Loucy (cell line): ENCODE data around the gene SDHD.

Experiments used
- H2AFZ ChIP-seq: fragments of 200-600 bp; sonication (generic); 2 replicates; pipeline ENCODE4 v1.6.0; 2016; ENCODE audit warnings: antibody characterized with exemption, mild to moderate bottlenecking, low read length, moderate library complexity
- H3F3A ChIP-seq: fragments of 200-600 bp; 2 replicates; pipeline ENCODE4 v1.6.0; 2016; ENCODE audit warnings: antibody characterized with exemption, low read depth, mild to moderate bottlenecking
- H3K27me3 ChIP-seq: fragments of 200-600 bp; sonication (generic); 2 replicates; pipeline ENCODE4 v1.6.1; 2014; ENCODE audit warnings: low read length, mild to moderate bottlenecking; ENCODE audit not compliant: insufficient read depth, poor library complexity, severe bottlenecking
- H3K36me3 ChIP-seq: fragments of 200-600 bp; sonication (generic); 2 replicates; pipeline ENCODE4 v1.6.1; 2016; ENCODE audit warnings: low read length; ENCODE audit not compliant: insufficient read depth
- H3K4me1 ChIP-seq: fragments of 200-600 bp; sonication (generic); 2 replicates; pipeline ENCODE4 v1.5.1; 2014; ENCODE audit warnings: low read length, mild to moderate bottlenecking; ENCODE audit not compliant: insufficient read depth, poor library complexity, severe bottlenecking
- H3K4me2 ChIP-seq: fragments of 200-600 bp; sonication (generic); 2 replicates; pipeline ENCODE4 v1.6.0; 2014; ENCODE audit warnings: antibody characterized with exemption, low read length, low read depth, mild to moderate bottlenecking; ENCODE audit not compliant: poor library complexity, severe bottlenecking
- H3K4me3 ChIP-seq: fragments of 200-600 bp; sonication (generic); 2 replicates; pipeline ENCODE4 v1.5.1; 2014; ENCODE audit warnings: low read length, mild to moderate bottlenecking, mixed read lengths; ENCODE audit not compliant: poor library complexity, severe bottlenecking
- H3K79me2 ChIP-seq: fragments of 200-600 bp; sonication (generic); 2 replicates; pipeline ENCODE4 v1.6.1; 2014; ENCODE audit warnings: low read length; ENCODE audit not compliant: insufficient read depth
- H3K9ac ChIP-seq: fragments of 200-600 bp; sonication (generic); 2 replicates; pipeline ENCODE4 v1.6.0; 2014; ENCODE audit warnings: mild to moderate bottlenecking, low read depth, low read length, moderate library complexity; ENCODE audit not compliant: poor library complexity, severe bottlenecking
- H3K9me2 ChIP-seq: fragments of 200-600 bp; sonication (generic); replicated peaks from 2 replicates; pipeline ENCODE4 v1.6.1; 2016; ENCODE audit warnings: low read depth, low read length, mixed read lengths
- H3K9me3 ChIP-seq: fragments of 200-600 bp; sonication (generic); 2 replicates; pipeline ENCODE4 v1.6.1; 2014; ENCODE audit warnings: mild to moderate bottlenecking, antibody characterized with exemption, low read length, low read depth; ENCODE audit not compliant: insufficient read depth
- H4K20me1 ChIP-seq: fragments of 200-600 bp; sonication (generic); 2 replicates; pipeline ENCODE4 v1.6.0; 2014; ENCODE audit warnings: antibody characterized with exemption, low read length, mild to moderate bottlenecking; ENCODE audit not compliant: insufficient read depth, poor library complexity, severe bottlenecking
- CTCF ChIP-seq: fragments of 200-600 bp; sonication (generic); conservative IDR thresholded peaks from 2 replicates; pipeline ENCODE4 v1.5.1; 2014; ENCODE audit warnings: mild to moderate bottlenecking, antibody characterized with exemption, low read length
- EZH2phosphoT487 ChIP-seq: fragments of 200-600 bp; IDR thresholded peaks from 2 replicates; pipeline ENCODE4 v1.6.1; 2018; ENCODE audit warnings: antibody characterized with exemption, mild to moderate bottlenecking, moderate library complexity, borderline replicate concordance

SDHD gene

GRCh38 chr11:112057170-112057569 lies 29.5 kb upstream of the SDHD start:
- H3K27me3 ChIP-seq: no peaks in the 10 kb centered on the region
- no peaks in the 10 kb centered on the region for H3K9me3 ChIP-seq
- no peaks in the 10 kb centered on the region for H3K9me2 ChIP-seq
- no peaks in the 10 kb centered on the region for H4K20me1 ChIP-seq
- no peak overlapping the region for H2AFZ ChIP-seq
- H3K9ac ChIP-seq: no peak overlapping the region
- no peaks in the 10 kb centered on the region for H3K79me2 ChIP-seq
- H3K36me3 ChIP-seq: peaks cover 64% of the 10 kb centered on the region
- no peak overlapping the region for H3K4me3 ChIP-seq
- TF ChIP-seq CTCF (no peak), EZH2phosphoT487 (no peak)
- no peaks in the 10 kb centered on the region for H3F3A ChIP-seq
- H3K4me2 ChIP-seq: no peak overlapping the region
- H3K4me1 ChIP-seq: no peaks in the 10 kb centered on the region

- TF ChIP-seq CTCF (no peak), EZH2phosphoT487 (no peak)
- H3K9me3 ChIP-seq: no peaks in the 10 kb centered on the region
Measured at GRCh38 chr11:112058103-112058502, 28.6 kb upstream of the SDHD start.

GRCh38 chr11:112062923-112063322 lies 23.8 kb upstream of the SDHD start:
- H3K4me2 ChIP-seq: no peak overlapping the region

More at GRCh38 chr11:112058103-112058502, 28.6 kb upstream of the SDHD start:
- no peak overlapping the region for H3K4me2 ChIP-seq
- no peaks in the 10 kb centered on the region for H3K27me3 ChIP-seq
- peaks cover 67% of the 10 kb centered on the region; the same call in 1 of the 2 replicates for H3K36me3 ChIP-seq
- H3K9me2 ChIP-seq: no peaks in the 10 kb centered on the region
- H3K4me1 ChIP-seq: no peaks in the 10 kb centered on the region
- no peaks in the 10 kb centered on the region for H3F3A ChIP-seq
- H3K4me3 ChIP-seq: no peak overlapping the region
- H3K9ac ChIP-seq: no peak overlapping the region
- H3K79me2 ChIP-seq: no peaks in the 10 kb centered on the region
- no peaks in the 10 kb centered on the region for H4K20me1 ChIP-seq
- H2AFZ ChIP-seq: no peak overlapping the region

More at GRCh38 chr11:112062923-112063322, 23.8 kb upstream of the SDHD start:
- Histone ChIP-seq H3K9me2 (no peaks in the 10 kb centered on the region), H3K79me2 (no peaks in the 10 kb centered on the region), H3K4me3 (no peak overlapping the region), H3K9me3 (no peaks in the 10 kb centered on the region), H4K20me1 (no peaks in the 10 kb centered on the region), H3K27me3 (no peaks in the 10 kb centered on the region), H3K9ac (no peak overlapping the region), H3K4me1 (no peaks in the 10 kb centered on the region), H2AFZ (no peak overlapping the region), H3K36me3 (peaks cover 37% of the 10 kb centered on the region; the same call in 1 of the 2 replicates), H3F3A (0 out of 2 replicates have a peak, but pooled peaks cover 6% of the 10 kb centered on the region)
- TF ChIP-seq EZH2phosphoT487: no peak
- TF ChIP-seq CTCF: no peak
